ENCODE data around the gene KCTD14. TPM values are rescaled to one million over a fixed set of nuclear protein-coding genes. Genes with fewer than 3 reads are reported as not detected.
"Not testable (repeated sequence)": the region's sequence is repeated elsewhere in the genome, so short reads cannot be mapped to it uniquely, and the experiment has no call there.

Gene KCTD14
- total RNA-seq, 1 experiment from 2014 or later = 16.9 TPM

DNA sequence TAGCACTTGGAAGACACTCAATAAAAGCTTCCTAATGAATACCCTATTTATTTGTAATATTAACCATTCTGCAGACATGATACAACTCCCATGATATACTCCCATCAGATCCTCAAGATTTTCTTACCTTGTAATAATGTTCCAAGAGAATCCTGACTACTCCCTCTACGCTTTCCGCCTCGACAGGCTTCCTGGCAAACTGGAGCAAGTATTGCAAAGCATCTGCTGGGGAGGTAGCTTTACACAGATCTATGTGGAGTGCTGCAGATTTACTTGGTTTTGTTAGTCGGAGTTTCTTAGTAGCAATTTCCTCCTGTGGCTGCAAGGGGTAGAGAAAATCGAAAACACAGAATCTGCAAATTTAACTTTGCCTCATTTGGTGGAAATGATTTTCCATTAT, 32.1 kb downstream of the KCTD14 start:
- in situ Hi-C loops (cut with HindIII; ENCODE audit: low sequenced_read_pairs) = no loop called here

GRCh38 chr11:77986456-77986855, 36.6 kb downstream of the KCTD14 start:
- in situ Hi-C loops (cut with HindIII; ENCODE audit: low sequenced_read_pairs); DNase-seq (ENCODE audit: low spot score): not testable (repeated sequence)

More for the DNA sequence above, 32.1 kb downstream of the KCTD14 start:
- DNase-seq (ENCODE audit: low spot score) = no peak

- in situ Hi-C loops (cut with HindIII; ENCODE audit: low sequenced_read_pairs) = no loop called here
Measured at GRCh38 chr11:77981346-77981947, 41.6 kb downstream of the KCTD14 start.

GRCh38 chr11:77968337-77968736, 54.7 kb downstream of the KCTD14 start:
- no peak for DNase-seq (ENCODE audit: low spot score)
- in situ Hi-C loops (cut with HindIII; ENCODE audit: low sequenced_read_pairs) = no loop called here

More at GRCh38 chr11:77981346-77981947, 41.6 kb downstream of the KCTD14 start:
- DNase-seq (ENCODE audit: low spot score) = no peak

DNA sequence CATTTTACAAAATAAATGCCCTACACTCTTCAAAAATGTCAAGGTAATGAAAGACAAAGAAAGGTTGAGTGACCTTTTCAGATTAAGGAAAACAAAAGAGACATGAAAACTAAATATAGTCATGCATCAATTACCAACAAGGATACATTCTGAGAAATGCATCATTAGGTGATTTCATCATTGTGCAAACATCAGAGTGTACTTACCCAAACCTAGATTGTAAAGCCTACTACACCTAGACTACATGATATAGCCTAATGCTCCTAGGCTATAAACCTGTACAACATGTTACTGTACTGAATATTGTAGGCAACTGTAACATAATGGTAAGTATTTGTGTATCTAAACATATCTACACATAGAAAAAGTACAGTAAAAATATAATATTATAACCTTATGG, 55.3 kb downstream of the KCTD14 start:
- no peak for DNase-seq (ENCODE audit: low spot score)

DNA sequence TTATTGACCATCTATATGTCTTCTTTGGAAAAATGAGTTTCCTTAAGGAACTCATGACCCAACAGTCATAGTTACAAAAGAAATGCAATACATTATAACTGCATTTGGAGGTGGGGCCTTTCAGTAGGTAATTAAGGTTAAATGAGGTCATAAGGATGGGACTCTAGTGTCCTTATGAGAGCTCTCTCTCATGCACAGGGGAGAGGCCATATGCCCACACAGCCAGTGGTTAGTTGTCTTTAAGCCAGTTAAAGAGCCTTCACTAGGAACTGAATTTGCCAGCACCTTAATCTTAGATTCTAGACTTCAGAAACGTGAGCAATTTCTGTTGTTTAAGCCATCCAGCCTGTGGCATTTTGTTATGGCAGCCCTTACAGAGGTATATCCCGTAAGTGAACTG, 56.0 kb downstream of the KCTD14 start:
- DNase-seq (ENCODE audit: low spot score) = peak; percentile 60
- in situ Hi-C loops (cut with HindIII; ENCODE audit: low sequenced_read_pairs) = no loop called here

More for the DNA sequence above, 55.3 kb downstream of the KCTD14 start:
- in situ Hi-C loops (cut with HindIII; ENCODE audit: low sequenced_read_pairs) = no loop called here

DNA sequence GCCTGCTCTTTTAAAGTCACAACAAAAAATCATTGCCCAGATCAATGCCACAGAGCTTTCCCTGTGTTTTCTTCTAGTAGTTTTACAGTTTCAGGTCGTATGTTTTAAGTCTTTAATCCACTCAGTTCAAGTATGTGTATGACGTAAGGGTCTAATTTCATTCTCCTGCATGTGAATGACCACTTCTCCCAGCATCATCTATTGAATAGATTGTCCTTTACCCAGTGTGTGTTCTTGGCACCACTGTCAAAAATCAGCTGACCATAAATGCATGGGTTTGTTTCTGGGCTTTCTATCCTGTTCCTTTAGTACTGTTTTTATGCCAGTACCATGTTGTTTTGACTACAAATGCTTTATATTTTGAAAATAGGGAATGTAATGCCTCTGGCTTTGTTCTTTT, 56.7 kb downstream of the KCTD14 start:
- in situ Hi-C loops (cut with HindIII; ENCODE audit: low sequenced_read_pairs) = no loop called here
- no peak for DNase-seq (ENCODE audit: low spot score)

Other genes with a start within 250 kb of the KCTD14 start
- 14.9 and 31.4 TPM in 2 replicates for gene RSF1, start 202.6 kb downstream of the KCTD14 start, total RNA-seq (2014; rRNA removed; shearing (Covaris generic))
- 7.9 and 15.7 TPM in 2 replicates for gene AAMDC, start 202.1 kb downstream of the KCTD14 start, total RNA-seq (2014; rRNA removed; shearing (Covaris generic))
- gene INTS4, start 28.6 kb downstream of the KCTD14 start, total RNA-seq (2014; rRNA removed; shearing (Covaris generic)) = 16.8 and 23.0 TPM in 2 replicates
- not detected in 2 replicates for gene THRSP, start 40.6 kb upstream of the KCTD14 start, total RNA-seq (2014; rRNA removed; shearing (Covaris generic))
- 175 and 183 TPM in 2 replicates for gene NDUFC2, start 56.6 kb upstream of the KCTD14 start, total RNA-seq (2014; rRNA removed; shearing (Covaris generic))
- 81.4 and 92.4 TPM in 2 replicates for gene ALG8, start 116.3 kb upstream of the KCTD14 start, total RNA-seq (2014; rRNA removed; shearing (Covaris generic))
- gene KCTD21, start 165.3 kb upstream of the KCTD14 start, total RNA-seq (2014; rRNA removed; shearing (Covaris generic)) = 3.1 and 4.3 TPM in 2 replicates
- 7.5 and 12.7 TPM in 2 replicates for gene USP35, start 165.6 kb upstream of the KCTD14 start, total RNA-seq (2014; rRNA removed; shearing (Covaris generic))